Lower lobe of right lung (tissue), 2 donors: ENCODE measurements around the gene HMCN2. TPM values are rescaled to one million over a fixed set of nuclear protein-coding genes. Genes with fewer than 3 reads are reported as not detected.

ENCODE experiments used
- ATAC-seq, 2 donors: fragments of 200-7000 bp; cut with Tn5 transposase; one replicate each; pipeline ENCODE4 v1.9.1; 2020 to 2022; ENCODE audit warnings: mild to moderate bottlenecking in 2 of 2, moderate library complexity in 2 of 2
- DNase-seq: peaks from one replicate; pipeline ENCODE4 v3.0.0-alpha.2; 2020
- H3K27ac ChIP-seq: fragments of 200-600 bp; one replicate; pipeline ENCODE4 v1.8.0; 2022
- H3K27me3 ChIP-seq: fragments of 200-600 bp; one replicate; pipeline ENCODE4 v1.8.0; 2022; ENCODE audit warnings: low read depth
- H3K36me3 ChIP-seq: fragments of 200-600 bp; one replicate; pipeline ENCODE4 v1.8.0; 2022; ENCODE audit warnings: mild to moderate bottlenecking
- H3K4me1 ChIP-seq: fragments of 200-600 bp; one replicate; pipeline ENCODE4 v1.8.0; 2022
- H3K4me3 ChIP-seq: fragments of 200-600 bp; one replicate; pipeline ENCODE4 v1.8.0; 2022; ENCODE audit warnings: mild to moderate bottlenecking
- H3K9me3 ChIP-seq: fragments of 200-600 bp; one replicate; pipeline ENCODE4 v1.8.0; 2022
- CTCF ChIP-seq: fragments of 200-600 bp; IDR thresholded peaks from one replicate; pipeline ENCODE4 v1.8.0; 2022; ENCODE audit warnings: antibody characterized with exemption, mild to moderate bottlenecking
- intact Hi-C: fragments of 100-400 bp; cut with DNase I; formaldehyde crosslinking; loops from one replicate; pipeline ENCODE4 v1.11.0; 2022
- total RNA-seq: library from RNA; stranded (reverse); fragmentation: NEBNext Ultra II Directional; extraction: Animal tissue kit (Norgen Biotek cat#: 25700); gene quantifications from one replicate; pipeline ENCODE4 v1.2.1, GENCODE V29; 2021
- donor health status: DM: no; HTN: yes; CAD: no; lungs with severe emphysema.

Gene HMCN2
- total RNA-seq, 1 donor from 2014 or later = 4.7 TPM

GRCh38 chr9:130363755-130364404 is 98.3 kb downstream of the HMCN2 start:
- TF ChIP-seq CTCF = no peak
- no peaks in the 10 kb centered on the region for H3K9me3 ChIP-seq
- no peaks in the 10 kb centered on the region for H3K27me3 ChIP-seq
- no peaks in the 10 kb centered on the region for H3K4me1 ChIP-seq
- H3K27ac ChIP-seq = no peak overlapping the region
- DNase-seq = no peak
- ATAC-seq = no peak
- intact Hi-C loops = no loop called here
- no peak overlapping the region for H3K4me3 ChIP-seq
- no peaks in the 10 kb centered on the region for H3K36me3 ChIP-seq

- H3K9me3 ChIP-seq = no peaks in the 10 kb centered on the region
- no peaks in the 10 kb centered on the region for H3K4me1 ChIP-seq
- no peaks in the 10 kb centered on the region for H3K36me3 ChIP-seq
- no peaks in the 10 kb centered on the region for H3K27me3 ChIP-seq
- no peak overlapping the region for H3K4me3 ChIP-seq
- intact Hi-C loops = no loop called here
- ATAC-seq (no peak), DNase-seq (no peak)
- no peak overlapping the region for H3K27ac ChIP-seq
- TF ChIP-seq CTCF = no peak
Observed at GRCh38 chr9:130364619-130365322, 99.2 kb downstream of the HMCN2 start.

GRCh38 chr9:130365323-130365721 is 99.8 kb downstream of the HMCN2 start:
- TF ChIP-seq CTCF = no peak
- Histone ChIP-seq H3K4me3 (no peak overlapping the region), H3K36me3 (no peaks in the 10 kb centered on the region), H3K4me1 (no peaks in the 10 kb centered on the region), H3K9me3 (no peaks in the 10 kb centered on the region), H3K27me3 (no peaks in the 10 kb centered on the region), H3K27ac (no peak overlapping the region)
- intact Hi-C loops = no loop called here
- ATAC-seq (peak in 1 of 2 donors; percentile 19), DNase-seq (no peak)

GRCh38 chr9:130366072-130366471 is 100.5 kb downstream of the HMCN2 start:
- intact Hi-C loops = no loop called here
- ATAC-seq = no peak
- no peak overlapping the region for H3K4me3 ChIP-seq
- no peaks in the 10 kb centered on the region for H3K36me3 ChIP-seq
- no peaks in the 10 kb centered on the region for H3K27me3 ChIP-seq
- DNase-seq = no peak
- no peak overlapping the region for H3K27ac ChIP-seq
- no peaks in the 10 kb centered on the region for H3K4me1 ChIP-seq
- no peak for TF ChIP-seq CTCF
- H3K9me3 ChIP-seq = no peaks in the 10 kb centered on the region

GRCh38 chr9:130366888-130367550 is 101.5 kb downstream of the HMCN2 start:
- DNase-seq = no peak
- intact Hi-C loops = no loop called here
- no peaks in the 10 kb centered on the region for H3K9me3 ChIP-seq
- H3K4me3 ChIP-seq = no peak overlapping the region
- no peaks in the 10 kb centered on the region for H3K27me3 ChIP-seq
- ATAC-seq = no peak
- no peaks in the 10 kb centered on the region for H3K36me3 ChIP-seq
- no peak for TF ChIP-seq CTCF
- no peaks in the 10 kb centered on the region for H3K4me1 ChIP-seq
- no peak overlapping the region for H3K27ac ChIP-seq
